Coronary artery (tissue), 2 donors: ENCODE measurements around the gene CLDN20.

Experiments
- DNase-seq: peaks from one replicate; pipeline ENCODE4 v3.0.0-alpha.2; 2017; ENCODE audit warnings: low spot score
- H3K27ac ChIP-seq, 2 donors: fragments of 200-600 bp; sonication (generic); one replicate each; pipeline ENCODE4 v1.5.1; 2016 to 2019
- H3K4me3 ChIP-seq: fragments of 200-600 bp; sonication (generic); 2 replicates; pipeline ENCODE4 v1.5.1; 2016; ENCODE audit warnings: mild to moderate bottlenecking, moderate library complexity
- TF ChIP-seq, protein P1 (sequence below): fragments of 200-600 bp; sonication (generic); IDR thresholded peaks from one replicate; pipeline ENCODE4 v1.5.1; 2019; ENCODE audit warnings: antibody characterized with exemption

Gene CLDN20

DNA sequence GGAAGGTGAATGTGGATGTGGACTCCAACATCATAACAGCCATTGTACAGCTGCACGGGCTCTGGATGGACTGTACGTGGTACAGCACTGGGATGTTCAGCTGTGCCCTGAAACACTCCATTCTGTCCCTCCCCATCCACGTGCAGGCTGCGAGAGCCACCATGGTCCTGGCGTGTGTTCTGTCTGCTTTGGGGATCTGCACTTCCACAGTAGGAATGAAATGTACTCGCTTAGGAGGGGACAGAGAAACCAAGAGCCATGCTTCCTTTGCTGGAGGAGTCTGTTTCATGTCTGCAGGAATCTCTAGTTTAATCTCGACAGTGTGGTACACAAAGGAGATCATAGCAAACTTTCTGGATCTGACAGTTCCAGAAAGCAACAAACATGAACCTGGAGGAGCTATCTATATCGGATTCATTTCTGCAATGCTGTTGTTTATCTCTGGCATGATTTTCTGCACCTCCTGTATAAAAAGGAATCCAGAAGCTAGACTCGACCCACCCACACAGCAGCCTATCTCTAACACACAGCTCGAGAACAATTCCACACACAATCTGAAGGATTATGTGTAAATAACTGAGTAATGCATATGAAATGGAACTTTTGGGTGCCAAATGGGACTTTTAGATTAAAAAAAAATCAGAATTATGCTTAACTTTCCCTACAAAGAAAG, 12.1 kb downstream of the CLDN20 start:
- DNase-seq, result no peak
- TF ChIP-seq, protein P1, sequence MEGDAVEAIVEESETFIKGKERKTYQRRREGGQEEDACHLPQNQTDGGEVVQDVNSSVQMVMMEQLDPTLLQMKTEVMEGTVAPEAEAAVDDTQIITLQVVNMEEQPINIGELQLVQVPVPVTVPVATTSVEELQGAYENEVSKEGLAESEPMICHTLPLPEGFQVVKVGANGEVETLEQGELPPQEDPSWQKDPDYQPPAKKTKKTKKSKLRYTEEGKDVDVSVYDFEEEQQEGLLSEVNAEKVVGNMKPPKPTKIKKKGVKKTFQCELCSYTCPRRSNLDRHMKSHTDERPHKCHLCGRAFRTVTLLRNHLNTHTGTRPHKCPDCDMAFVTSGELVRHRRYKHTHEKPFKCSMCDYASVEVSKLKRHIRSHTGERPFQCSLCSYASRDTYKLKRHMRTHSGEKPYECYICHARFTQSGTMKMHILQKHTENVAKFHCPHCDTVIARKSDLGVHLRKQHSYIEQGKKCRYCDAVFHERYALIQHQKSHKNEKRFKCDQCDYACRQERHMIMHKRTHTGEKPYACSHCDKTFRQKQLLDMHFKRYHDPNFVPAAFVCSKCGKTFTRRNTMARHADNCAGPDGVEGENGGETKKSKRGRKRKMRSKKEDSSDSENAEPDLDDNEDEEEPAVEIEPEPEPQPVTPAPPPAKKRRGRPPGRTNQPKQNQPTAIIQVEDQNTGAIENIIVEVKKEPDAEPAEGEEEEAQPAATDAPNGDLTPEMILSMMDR, result no peak
- Histone ChIP-seq H3K4me3 (no peak overlapping the region), H3K27ac (peak overlapping the region in 1 of 2 donors; percentile 50)

- no peak for DNase-seq
- TF ChIP-seq, protein P1, result no peak
- H3K4me3 ChIP-seq, result no peak overlapping the region
- H3K27ac ChIP-seq, result no peak overlapping the region
Observed at GRCh38 chr6:155276638-155277037, 12.8 kb downstream of the CLDN20 start.

DNA sequence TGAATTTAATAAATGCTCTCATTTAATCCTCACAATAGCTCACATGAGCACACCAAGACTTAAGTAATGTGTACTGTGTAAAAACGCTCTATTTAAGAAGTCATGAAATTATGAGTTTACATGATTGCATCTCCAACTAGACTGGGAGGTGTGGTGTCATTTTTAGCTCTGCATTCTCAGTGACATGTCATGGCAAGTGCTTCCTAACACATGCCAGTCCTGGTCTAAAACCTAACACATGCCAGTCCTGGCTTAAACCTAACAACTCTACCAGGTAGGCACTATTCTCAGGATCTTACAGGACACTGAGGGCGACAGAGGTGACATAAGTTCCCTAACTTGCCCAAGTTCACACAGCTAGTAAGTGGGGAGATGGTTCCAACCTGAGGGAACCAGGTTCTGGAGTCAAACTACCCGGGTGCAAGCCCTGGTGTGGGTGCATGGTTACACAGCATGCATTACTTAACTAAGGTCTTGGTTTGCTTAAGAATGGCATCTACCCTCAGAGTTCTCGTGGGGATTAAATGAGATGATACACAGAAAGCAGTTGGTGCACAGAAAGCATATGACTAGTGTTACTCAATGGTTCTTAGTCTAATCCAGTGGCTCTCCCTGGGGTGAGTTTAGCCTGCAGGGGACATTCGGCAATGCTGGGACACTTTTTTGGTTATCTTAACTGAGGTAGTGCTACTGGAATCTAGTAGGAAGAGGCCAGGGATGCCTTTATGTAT, 14.7 kb downstream of the CLDN20 start:
- H3K4me3 ChIP-seq, result no peak overlapping the region
- TF ChIP-seq, protein P1, result no peak
- no peak for DNase-seq
- no peak overlapping the region for H3K27ac ChIP-seq

- DNase-seq, result no peak
- H3K27ac ChIP-seq, result no peak overlapping the region
- no peak overlapping the region for H3K4me3 ChIP-seq
- TF ChIP-seq, protein P1, result no peak
Observed at GRCh38 chr6:155284775-155285174, 21.0 kb downstream of the CLDN20 start.

- TF ChIP-seq, protein P1, result no peak
- no peak for DNase-seq
- H3K4me3 ChIP-seq, result no peak overlapping the region
- no peak overlapping the region for H3K27ac ChIP-seq
Observed at GRCh38 chr6:155287762-155288161, 23.9 kb downstream of the CLDN20 start.

GRCh38 chr6:155290491-155290890, 26.7 kb downstream of the CLDN20 start:
- TF ChIP-seq, protein P1, result no peak

GRCh38 chr6:155291291-155291690, 27.5 kb downstream of the CLDN20 start:
- TF ChIP-seq, protein P1, result no peak
- no peak for DNase-seq
- no peak overlapping the region for H3K27ac ChIP-seq
- H3K4me3 ChIP-seq, result no peak overlapping the region

More at GRCh38 chr6:155290491-155290890, 26.7 kb downstream of the CLDN20 start:
- DNase-seq, result no peak
- H3K4me3 ChIP-seq, result no peak overlapping the region
- no peak overlapping the region for H3K27ac ChIP-seq
